NCI-H1105 treated with DMSO at 0.1 percent for 48 hours (cell line): Measurements from ENCODE around the gene SORCS2.

ENCODE experiments used
- DNase-seq: peaks from one replicate; lab custom pipeline; 2025; lab: John Stamatoyannopoulos, UW

The SORCS2 gene

GRCh38 chr4:7326693-7327340 is 134.5 kb downstream of the SORCS2 start:
- no peak for DNase-seq

DNA sequence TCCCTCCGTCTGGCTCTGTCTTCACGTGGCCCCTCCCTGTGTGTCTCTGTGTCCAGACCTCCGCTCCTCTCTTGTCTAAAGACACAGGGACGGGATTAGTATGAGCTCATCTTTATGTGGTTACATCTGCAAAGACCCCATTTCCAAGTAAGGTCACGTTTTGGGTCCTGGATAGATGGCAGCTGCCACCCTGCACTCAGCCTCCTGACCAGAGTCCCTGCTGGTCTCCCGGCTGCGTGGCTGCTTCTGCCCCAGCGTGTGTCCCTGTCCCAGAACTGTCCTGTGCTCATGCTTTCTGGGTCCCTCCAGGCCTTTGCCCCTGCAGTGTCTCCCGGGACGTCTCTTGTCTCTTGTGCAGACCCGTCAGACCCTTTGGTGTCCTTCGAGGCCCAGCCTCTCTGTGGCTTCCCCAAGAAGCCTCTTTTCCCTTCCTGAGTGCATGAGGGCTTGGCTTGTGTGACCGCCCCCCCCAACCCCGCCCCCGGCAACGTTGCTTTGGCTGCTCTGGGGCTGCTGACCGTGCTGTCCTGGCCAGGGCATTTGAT is 135.1 kb downstream of the SORCS2 start:
- DNase-seq = no peak

DNA sequence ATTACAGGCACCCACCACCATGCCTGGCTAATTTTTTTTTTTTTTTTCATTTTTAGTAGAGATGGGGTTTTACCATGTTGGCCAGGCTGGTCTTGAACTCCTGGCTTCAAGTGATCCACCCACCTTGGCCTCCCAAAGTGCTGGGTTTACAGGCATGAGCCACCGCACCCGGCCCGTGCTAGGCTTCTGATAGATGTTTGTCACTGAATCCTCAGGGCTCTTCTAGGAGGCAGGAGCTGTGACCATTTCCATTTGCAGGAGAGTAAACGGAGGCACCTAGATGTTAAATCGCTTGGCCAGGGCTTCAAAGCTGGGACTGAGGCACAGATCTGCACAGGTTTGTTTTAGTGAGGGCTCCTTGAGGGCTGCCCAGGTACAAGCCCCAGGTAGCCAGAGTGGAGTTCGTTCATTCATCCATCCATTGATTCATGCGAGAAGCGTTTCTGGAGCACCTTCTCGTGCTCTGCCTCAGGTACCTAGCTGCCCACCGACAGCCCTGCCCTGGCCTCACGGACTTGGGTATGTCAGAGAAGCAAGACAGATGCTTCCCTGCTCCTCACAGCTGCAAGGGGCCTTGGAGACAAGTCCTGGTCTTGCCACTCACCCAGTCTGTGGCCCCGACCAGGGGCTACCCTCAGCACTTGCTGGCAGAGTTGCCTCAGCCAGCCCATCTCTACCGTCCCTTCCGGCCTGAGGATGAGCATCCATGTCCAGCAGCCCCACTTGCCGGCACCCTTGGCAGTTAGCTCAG is 136.0 kb downstream of the SORCS2 start:
- DNase-seq = no peak

- no peak for DNase-seq
Observed at GRCh38 chr4:7328913-7329638, 136.7 kb downstream of the SORCS2 start.

DNA sequence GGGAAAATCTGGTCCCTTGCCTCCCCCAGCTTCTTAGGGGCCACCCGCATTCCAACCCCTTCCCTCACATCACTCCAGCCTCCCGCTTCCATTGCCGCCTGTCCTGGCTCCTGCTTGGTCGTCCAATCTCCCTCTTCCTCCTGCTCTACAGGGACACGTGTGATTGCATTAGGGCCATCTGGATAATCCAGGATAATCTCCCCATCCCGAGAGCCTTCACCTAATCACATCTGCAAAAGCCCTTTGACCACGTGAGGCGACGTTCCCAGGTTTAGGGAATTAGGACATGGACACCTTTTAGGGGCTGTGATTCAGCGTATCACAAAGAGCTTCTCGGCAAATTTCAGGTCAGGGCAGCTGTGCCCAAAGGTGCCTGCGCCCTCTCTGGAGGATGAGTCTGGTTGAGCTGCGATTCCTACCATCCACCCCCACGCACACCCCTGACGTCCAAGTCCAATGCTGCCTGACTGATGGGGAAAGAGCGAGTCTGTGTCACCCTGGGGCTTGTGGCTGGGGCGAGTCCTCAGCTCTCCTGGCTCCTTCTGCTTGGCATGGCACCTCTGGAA is 137.8 kb downstream of the SORCS2 start:
- no peak for DNase-seq

DNA sequence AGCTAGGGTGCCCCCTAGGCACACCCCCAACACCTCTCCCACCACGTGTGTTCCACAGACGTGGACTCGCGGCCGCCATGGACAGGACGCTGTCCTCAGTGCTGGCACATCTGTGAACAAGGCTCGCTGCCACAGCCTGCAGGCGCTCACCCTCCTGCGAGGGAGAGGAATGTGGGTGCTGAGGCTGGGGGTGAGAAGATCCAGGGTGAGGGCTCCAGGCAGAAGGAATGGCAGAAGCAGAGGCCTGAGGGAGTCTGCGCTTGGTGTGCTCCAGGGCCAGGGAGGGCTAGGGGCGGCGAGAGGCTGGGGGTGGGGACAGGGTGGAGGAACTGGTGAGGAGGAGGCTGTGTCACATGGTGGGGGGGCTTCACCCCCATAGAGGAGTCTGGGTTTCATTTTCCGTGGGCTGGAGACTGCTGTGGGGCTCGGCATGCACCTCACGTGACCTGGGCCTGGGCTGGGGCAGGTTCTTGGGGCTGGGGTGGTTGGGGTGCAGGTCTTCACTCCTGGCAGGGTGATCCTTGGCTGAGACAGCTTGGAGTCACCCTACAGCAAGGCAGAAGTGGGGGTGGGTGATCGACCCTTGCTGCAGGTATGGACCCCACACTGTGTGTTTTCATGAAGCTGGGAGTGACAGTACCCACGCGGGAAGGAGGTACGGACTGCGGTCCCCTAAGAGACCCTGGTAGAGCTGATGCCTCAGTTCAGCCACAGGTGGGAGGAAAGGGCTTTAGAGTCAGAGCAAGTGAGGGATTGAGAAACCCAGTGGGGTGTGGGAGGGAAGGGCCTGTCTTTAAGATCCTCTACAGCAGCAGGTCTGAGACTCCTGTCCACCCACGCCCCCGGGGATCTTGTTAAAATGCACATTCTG is 138.7 kb downstream of the SORCS2 start:
- no peak for DNase-seq

- no peak for DNase-seq
Observed at GRCh38 chr4:7331682-7332000, 139.3 kb downstream of the SORCS2 start.

DNA sequence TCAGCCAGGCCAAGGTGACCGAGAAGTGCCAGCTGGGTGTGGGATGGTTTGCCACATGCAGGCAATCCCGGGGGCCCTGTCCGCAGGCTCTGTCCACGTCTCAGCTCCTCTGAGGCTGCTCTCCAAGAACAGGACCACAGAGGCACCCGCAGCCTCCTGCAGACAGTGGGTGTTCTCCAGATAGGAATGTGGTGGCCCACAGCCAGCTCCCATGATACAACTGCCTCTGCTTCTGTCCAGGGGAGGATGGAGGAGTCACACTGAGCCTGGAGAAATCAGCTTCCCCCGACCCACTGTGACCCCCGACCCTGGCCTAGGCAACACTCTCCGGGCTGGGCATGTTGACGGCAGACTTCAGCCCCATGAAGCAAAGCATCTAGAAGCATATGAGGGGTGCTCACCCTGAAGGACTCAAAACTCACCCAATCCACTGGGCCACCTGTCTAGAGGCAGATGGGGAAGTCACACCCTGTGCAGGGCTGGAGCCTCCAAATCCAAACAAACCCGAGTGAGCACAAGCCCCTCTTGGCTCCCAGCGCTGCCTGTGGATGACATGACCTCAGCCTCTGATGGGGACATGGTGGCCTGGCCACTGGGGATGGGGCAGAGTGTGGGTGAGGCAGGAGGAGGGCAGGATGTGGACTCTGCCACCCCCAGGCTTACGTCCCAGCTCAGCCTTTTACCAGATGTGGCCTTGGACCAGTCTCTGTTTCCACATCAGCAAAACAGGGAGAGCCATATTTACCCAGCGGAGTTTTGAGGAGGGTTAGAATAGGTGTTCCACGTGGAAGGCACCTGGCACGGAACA is 140.1 kb downstream of the SORCS2 start:
- no peak for DNase-seq

GRCh38 chr4:7333024-7333780 is 140.9 kb downstream of the SORCS2 start:
- no peak for DNase-seq

- no peak for DNase-seq
Observed at GRCh38 chr4:7333801-7334421, 141.6 kb downstream of the SORCS2 start.

DNA sequence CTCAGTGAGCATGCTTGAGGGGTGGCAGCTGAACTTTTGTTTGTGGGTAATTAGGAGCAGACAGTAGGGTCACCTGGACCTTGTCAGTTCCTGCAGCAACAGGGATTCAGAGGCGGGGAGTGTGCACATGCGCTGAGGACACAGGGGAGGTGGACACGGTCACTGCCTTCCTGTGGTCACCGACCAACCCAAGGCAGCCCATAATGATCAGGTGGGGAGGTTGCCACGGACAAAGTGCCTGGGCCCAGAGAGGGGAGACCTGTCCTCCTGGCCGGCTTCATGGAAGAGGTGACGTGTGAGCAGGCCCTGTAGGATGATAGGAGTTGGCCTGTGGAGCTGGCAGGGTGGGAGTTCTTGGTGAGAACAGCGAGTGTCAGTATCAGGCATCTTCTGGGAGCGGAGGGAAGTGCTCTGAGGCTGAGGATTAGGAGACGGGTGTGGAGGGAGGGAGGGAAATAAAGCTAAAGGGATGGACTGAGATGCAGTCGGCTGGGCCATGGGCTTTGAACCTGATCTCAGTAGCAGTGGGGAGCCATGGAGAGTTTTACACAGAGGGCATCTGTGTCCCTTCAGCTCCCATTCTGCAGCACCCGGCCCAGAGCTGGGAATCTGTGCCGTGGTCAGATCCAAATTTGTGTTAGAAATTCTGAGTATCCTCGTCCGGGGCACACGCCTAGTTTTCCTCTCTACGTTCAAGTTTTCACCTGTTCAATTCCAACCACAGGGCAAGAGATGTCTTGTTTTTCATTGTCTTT is 142.4 kb downstream of the SORCS2 start:
- no peak for DNase-seq

GRCh38 chr4:7335344-7336066 is 143.2 kb downstream of the SORCS2 start:
- peak; percentile 41 for DNase-seq

DNA sequence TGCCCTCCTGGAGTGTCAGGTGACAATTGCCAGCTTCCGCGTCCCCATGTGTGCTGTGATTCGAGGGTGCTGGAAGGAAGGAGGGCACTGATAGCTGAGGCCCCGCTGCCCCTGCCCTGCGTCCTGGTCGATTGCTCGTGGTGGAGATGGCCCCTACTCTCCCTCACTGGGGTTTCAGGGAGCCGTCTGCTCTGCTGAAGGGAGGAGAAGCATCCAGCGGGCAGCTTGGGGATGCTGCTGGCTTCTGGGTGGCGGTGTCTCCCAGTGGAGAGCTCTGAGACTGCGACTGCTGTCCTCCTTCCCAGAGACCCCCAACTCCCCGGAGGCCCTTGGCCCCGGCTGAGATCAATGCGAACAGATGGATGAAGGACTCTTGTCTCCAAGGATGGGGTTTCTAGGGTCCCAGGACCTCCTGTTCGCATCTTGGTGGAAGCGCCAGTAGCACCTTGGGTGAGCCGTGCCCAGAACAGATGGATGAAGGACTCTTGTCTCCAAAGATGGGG is 143.8 kb downstream of the SORCS2 start:
- no peak for DNase-seq

- DNase-seq = no peak
Observed at GRCh38 chr4:7336732-7337131, 144.4 kb downstream of the SORCS2 start.

DNA sequence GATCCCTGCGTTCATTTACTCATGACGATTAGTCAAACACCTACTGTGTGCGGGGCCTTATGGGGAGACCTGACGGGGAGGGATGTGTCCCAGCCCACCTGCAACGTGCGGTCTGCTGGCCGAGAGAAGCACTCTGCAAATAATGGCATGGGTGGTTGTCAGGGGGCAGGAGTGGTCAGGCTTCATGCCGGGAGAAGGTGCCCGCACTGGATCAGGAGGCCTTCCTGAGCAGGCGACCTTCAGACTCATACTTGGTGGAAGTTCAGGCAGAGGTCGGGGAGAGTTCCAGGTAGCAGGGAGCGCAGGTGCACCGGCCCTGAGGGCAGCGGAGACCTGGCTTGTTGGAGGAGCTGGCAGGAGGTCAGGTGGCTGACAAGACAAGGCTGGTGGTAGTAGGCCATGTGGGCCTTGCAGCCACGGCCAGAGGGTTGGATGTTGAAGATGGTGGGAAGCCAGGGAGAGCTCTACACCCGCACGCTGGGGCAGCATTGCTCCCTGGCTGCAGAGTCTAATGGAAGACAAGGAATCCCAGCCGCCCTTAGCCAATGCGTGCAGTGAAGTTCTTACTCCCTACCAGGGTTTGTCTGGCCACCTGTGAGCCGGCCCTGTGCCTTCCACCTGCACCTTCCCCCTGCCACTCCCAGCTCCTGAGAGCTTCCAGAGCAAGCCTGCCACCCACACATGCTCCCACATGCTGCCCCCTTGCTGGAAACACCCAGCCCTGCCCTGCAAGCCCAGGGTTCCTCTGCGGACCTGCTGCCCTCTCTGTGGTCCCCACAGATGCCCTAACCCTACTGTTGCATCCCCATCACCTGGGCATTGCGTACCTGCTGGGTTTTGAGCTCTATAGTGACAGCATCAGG is 145.1 kb downstream of the SORCS2 start:
- no peak for DNase-seq

DNA sequence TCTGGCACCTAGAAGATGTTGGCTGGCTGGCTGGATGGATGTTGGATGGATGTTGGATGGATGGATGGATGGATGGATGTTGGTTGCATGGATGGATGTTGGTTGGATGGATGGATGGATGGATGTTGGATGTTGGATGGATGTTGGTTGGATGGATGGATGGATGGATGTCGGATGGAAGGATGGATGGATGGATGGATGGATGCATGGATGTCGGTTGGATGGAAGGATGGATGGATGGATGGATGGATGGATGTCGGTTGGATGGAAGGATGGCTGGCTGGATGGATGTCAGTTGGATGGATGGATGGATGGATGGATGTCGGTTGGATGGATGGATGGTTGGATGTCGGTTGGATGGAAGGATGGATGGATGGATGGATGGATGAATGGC is 145.7 kb downstream of the SORCS2 start:
- DNase-seq = no peak
